ENCODE data around the gene SLC13A1.

The SLC13A1 gene

DNA sequence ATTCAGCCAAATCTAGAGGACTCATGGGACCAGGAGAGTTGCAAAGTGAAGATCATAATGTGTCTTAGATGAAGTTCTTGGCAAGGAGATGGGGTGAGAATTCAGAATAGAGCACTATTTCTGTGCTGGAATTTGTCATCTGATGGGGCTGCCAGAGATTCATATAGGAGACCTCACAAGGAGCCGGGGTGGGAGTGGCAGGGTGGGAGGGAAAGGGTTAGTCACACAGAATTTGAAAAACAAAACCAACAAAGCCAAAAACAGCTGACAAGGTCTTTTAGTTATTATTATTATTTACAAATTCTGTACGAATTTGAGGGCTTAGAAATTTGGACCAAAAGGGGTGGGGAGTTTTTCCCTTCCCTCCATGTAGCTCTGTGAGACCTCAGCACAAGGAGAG lies 1.7 kb downstream of the SLC13A1 start:
- DNase-seq (ENCODE audit: low read depth in 2 of 3, low spot score in 2 of 3) = no peak

DNA sequence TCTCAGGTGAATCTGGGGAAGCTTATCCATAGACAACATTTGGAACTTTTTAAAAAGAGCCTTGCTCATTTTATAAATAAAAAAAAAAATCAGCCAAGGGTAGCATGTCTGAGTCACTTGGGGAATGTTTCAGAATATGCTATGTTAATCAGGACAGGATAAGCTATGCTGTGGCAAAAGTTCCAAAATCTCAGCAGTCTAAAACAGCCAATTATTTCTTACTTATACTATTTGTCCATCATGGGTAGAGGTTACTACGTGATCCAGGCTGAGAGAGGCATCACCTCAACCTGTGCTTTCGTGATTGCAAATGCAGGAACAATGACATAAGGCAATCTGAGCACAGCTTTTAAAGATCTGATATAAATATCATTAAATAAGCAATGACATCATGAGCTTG lies 6.5 kb downstream of the SLC13A1 start:
- no peak for DNase-seq (ENCODE audit: low read depth in 2 of 3, low spot score in 2 of 3)

DNA sequence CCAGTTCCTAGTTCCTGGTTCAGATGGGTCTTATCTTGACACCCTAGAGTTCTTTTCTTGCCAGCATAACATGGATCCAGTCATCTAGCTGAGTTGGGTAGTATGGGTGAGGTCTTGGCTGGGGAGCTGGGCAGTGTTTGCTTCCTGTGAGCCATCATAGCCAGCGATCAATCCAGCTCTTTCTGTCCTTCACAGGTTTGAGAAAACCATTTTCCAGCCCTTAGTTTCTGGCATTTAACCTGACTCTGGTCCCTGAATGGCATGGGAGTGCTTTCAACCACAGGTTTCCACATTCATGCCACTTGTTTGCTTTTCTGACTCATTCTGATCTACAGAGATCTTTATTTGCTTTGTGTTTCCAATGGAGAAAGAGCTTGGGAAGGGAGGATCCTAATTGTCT lies 8.6 kb downstream of the SLC13A1 start:
- DNase-seq (ENCODE audit: low read depth in 2 of 3, low spot score in 2 of 3) = no peak

GRCh38 chr7:123190109-123190831 lies 9.5 kb downstream of the SLC13A1 start:
- no peak for DNase-seq (ENCODE audit: low read depth in 2 of 3, low spot score in 2 of 3)

DNA sequence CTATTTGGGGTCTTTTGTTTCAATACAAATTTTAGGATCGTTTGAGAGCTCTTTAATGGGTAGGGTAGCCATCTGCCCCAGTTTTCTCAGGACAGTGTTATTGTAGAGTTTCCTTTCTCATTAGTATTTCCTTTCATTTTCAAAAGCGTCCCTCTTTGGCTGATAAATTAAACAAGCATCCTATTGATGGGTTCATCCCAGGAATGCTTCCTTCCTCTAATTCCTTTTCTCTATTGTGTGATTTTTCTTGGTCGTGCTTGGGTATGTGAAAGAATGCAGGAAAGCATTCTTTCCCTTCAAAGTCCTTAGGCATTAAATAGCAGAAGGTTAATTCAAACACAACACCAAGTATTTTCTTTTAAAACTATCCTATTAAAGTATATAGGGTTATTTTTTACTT lies 14.0 kb downstream of the SLC13A1 start:
- no peak for DNase-seq (ENCODE audit: low read depth in 2 of 3, low spot score in 2 of 3)

DNA sequence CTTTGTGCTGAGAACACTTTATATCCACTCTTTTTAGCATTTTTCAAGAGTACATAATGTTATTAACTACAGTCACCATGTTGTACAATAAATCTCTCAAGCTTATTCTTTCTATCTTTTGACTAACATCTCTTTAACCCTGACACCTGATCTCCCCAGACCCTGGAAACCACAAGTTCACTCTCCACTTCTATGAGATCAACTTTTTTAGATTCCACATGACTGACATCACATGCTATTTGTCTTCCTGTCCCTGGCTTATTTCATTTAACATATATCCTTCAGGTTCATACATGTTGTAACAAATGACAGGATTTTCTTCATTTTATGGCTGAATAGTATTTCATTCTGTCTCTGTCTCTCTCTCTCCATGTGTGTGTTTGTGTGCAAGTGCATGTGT lies 15.5 kb downstream of the SLC13A1 start:
- DNase-seq (ENCODE audit: low read depth in 2 of 3, low spot score in 2 of 3) = no peak

GRCh38 chr7:123183431-123183830 lies 16.3 kb downstream of the SLC13A1 start:
- DNase-seq (ENCODE audit: low read depth in 2 of 3, low spot score in 2 of 3) = no peak

- no peak for DNase-seq (ENCODE audit: low read depth in 2 of 3, low spot score in 2 of 3)
Measured at GRCh38 chr7:123177442-123177841, 22.3 kb downstream of the SLC13A1 start.

GRCh38 chr7:123170333-123171246 lies 29.2 kb downstream of the SLC13A1 start:
- no peak for DNase-seq (ENCODE audit: low read depth in 2 of 3, low spot score in 2 of 3)

GRCh38 chr7:123169065-123169464 lies 30.7 kb downstream of the SLC13A1 start:
- DNase-seq (ENCODE audit: low read depth in 2 of 3, low spot score in 2 of 3) = no peak

DNA sequence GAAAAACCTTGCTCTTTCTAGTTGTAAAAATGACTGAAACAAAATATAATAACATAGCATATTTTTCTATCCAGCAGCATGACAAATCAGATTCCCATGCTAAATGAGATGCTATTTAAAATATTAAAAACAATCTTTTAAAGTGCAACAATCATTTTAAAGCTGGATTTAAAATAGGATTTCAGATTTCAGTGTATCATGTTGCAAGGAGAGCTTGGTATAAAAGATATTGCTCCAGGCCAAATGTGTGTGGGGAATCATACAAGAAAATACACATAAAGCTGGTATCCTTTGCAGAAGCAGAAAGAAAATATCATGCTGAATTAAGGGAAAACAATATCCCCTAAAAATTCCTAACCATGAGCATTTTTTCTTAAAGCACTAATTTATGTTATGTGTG lies 42.2 kb downstream of the SLC13A1 start:
- DNase-seq (ENCODE audit: low read depth in 2 of 3, low spot score in 2 of 3) = no peak

DNA sequence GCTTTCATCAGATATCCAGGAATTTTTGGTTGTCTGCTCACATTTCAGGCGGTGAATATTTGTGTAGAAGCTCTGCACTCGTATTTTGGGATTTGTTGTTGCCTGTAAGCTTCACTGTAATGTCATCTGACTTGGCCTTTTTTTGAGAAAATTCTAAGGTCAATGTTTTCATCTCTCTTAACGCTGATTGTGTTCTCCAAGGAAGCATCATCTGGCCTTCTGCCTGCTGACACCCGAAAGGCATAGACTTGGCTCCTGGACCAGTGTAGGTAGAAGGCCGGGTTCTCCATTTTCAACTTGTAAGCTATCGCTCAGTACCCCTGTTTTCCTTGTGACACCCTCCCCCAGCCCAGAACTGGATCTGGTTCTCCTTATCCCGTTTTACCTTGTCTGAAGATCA lies 44.2 kb downstream of the SLC13A1 start:
- no peak for DNase-seq (ENCODE audit: low read depth in 2 of 3, low spot score in 2 of 3)

GRCh38 chr7:123154231-123154860 lies 45.4 kb downstream of the SLC13A1 start:
- peak in 1 of 3 experiments; percentile 5 for DNase-seq (ENCODE audit: low read depth in 2 of 3, low spot score in 2 of 3)

DNA sequence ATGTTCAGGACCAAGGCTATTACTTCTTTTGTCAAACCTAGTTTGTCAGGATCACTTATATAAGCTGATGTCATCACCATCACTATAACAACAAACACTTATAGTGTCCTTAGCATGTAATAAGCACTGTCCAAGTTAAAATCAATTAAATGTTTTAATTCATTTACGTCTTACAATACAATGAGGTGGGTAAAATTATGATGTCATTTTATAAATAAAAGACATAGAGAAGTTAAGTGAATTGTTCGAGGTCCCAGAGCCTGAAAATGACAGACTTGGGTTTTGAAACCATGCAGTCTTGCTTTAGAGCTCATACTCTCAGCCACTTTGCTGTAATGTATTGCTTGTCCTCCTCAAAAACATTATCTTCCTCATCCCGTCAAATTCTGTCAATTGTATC lies 48.3 kb downstream of the SLC13A1 start:
- no peak for DNase-seq (ENCODE audit: low read depth in 2 of 3, low spot score in 2 of 3)

DNA sequence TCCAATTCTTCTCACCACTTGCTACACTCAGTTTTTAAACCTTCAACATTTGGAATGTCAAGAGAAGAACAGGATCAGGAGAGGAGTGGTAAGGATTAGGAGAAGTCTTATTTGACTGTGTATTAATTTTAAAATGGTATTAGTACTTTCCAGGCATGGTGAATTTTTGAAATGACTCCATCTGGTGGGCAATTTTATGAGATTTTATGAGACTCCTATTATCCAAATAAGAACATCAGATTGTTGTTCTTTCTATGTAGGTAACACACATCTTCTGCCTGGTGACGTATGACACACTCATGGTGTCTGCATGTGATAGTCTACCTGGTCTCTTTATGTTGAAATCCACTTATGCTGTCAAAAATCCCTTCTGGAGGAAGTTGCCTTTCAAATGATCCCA lies 51.0 kb downstream of the SLC13A1 start:
- DNase-seq (ENCODE audit: low read depth in 2 of 3, low spot score in 2 of 3) = no peak

DNA sequence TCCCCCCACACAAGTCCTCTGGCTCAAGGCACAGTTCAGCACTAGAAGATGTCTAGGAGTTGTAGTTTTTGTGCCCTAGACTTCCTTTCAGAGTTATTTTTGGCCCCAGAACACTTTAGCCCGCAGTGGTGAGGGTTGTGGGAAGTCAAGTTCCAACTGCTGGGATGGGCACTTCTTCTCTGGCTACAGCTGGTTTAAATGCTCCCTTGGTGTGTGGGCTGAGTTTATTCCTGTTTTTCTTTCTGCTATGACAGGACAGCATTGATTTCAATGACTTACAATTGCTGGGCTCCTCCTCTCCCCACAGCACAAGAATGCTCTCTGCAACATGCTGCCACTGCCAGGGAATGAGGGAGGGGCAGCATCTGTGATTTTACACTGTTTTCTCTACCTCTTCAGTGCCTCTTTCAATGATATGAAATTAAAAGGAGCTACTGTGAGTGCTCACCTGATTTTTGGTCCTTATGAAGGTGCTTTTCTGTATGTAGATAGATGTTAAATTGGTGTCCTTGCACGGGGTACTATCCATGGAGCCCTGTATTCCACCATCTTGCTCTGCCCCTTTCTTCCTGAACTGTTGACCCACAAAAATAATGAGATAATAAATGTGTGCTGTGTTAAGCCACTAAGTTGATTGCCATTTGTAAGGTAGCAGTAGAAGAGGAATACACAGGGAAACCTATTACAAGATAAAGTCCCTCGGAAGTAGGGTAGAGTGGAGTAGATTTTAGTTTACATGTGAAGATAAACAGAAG lies 56.3 kb downstream of the SLC13A1 start:
- DNase-seq (ENCODE audit: low read depth in 2 of 3, low spot score in 2 of 3) = no peak

GRCh38 chr7:123140561-123140960 lies 59.2 kb downstream of the SLC13A1 start:
- DNase-seq (ENCODE audit: low read depth in 2 of 3, low spot score in 2 of 3) = no peak

DNA sequence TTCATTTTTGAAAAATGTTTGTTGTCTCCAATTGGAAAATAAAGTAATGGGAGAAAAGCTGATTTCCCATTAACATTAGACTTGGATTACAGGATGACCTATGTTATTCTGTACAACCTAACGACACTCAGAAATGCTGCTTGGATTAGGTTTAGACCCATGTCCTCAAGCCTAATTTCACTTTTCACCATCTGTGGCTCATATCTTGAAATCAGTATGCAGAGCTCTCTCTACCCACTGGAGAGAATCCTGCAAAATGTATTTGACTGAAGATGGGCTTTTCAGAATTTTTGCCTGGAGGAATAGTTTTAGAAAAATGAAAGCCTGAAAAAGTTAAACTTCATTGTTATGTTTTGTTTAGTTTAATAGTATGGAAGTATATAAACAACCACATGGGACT lies 63.8 kb downstream of the SLC13A1 start:
- DNase-seq (ENCODE audit: low read depth in 2 of 3, low spot score in 2 of 3) = no peak

GRCh38 chr7:123133924-123134323 lies 65.8 kb downstream of the SLC13A1 start:
- DNase-seq (ENCODE audit: low read depth in 2 of 3, low spot score in 2 of 3) = no peak

DNA sequence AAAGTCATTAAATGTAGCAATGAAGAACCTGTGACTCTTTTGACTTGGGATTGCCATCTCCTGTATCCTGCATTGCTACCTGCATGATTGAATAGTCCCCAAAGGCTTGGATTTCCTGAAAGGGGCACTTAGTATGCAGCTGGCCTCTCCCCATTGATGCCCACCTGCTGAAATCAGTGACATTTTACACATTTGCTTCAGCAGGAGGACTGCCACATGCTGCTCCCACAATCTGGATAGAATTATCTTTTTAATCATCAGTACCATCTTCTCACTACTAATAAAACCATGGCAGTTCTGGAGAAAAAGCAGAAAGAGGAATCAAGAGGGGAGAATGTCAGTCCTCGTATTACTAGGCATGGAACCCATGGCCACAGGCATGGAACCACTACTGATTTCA lies 67.8 kb downstream of the SLC13A1 start:
- DNase-seq (ENCODE audit: low read depth in 2 of 3, low spot score in 2 of 3) = no peak

DNA sequence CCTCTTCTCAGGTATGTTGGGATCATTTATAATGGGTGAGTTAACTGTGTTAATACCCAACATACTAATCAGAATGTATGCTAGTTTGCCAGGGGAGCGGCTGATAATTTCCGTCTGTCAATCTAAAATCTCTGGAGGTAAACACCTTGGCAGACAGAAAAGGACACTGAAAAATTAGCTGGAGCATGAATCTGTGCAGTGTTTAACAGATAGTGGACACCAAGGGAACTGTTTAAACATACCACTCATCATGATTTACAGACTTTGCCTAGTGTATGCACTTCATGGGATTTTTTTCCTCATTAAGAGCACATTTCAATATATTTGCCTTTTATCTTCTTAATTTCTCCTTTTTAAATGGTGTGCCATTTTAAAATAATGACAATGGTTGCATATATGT lies 68.2 kb downstream of the SLC13A1 start:
- DNase-seq (ENCODE audit: low read depth in 2 of 3, low spot score in 2 of 3) = no peak
